ENCODE data around the gene GIMD1.

DNA sequence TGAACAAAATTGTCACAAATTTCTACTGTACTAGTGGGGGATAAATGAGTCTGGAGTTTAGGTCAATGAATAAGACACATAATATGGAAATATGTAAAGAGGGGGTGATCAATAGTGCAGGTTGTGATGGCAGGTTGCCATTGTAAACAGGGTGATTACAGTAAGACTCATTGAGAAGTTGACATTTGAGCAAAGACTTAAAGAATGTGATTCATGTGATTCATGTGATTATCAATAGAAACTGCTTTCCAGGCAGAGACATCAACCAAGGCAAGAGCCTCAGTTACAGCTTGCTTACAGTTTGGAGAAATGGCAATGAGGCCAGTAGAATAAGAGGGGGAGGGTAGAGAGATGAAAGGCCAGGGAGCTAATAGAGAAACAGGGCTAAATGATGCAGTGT lies 45.8 kb upstream of the GIMD1 start:
- TF ChIP-seq POLR2A (IDR thresholded peaks at IDR 0.05; ENCODE audit: low read depth, low read length) (no peak), EZH2 (IDR thresholded peaks at IDR 0.05; ENCODE audit: borderline replicate concordance, low read depth, low read length, severe bottlenecking) (no peak)
